GM18868 (cell line): ENCODE data around the gene OR5H6.
"Not testable (repeated sequence)": the region's sequence is repeated elsewhere in the genome, so short reads cannot be mapped to it uniquely, and the experiment has no call there.

Experiments used
- ATAC-seq: cut with Tn5 transposase; IDR thresholded peaks from one replicate; pipeline ENCODE4 v1.9.1; 2021; ENCODE audit warnings: mild to moderate bottlenecking, moderate library complexity; ENCODE audit not compliant: unreplicated experiment

OR5H6 gene

DNA sequence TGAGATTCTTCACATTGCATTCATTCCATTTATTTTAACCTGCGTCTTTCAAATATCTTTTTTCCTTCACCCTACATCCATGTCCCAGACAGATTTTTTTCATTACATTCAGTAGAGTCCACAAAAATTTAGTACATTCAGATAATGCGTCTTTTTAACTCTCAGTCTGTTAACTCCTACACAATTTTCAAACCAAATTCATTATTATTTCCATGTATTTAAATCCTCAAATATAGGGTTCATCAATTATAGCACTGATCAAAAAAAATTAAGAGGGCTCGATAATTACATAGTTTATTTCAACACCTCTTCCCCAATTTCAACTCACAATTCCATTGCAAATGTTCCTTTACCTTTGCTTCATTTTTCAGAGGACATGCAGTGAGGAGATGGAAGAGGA lies at the start of gene OR5H6:
Gene OR5H6, plus strand, starts transcription at position 301 of the 400 bp plus-strand sequence. Its CDS starts 89 bp downstream, at position 390.
- ATAC-seq = no peak

- no peak for ATAC-seq
Observed at GRCh38 chr3:98215051-98215450, 49.0 kb upstream of the OR5H6 start.

GRCh38 chr3:98223907-98224672 lies 40.0 kb upstream of the OR5H6 start:
- ATAC-seq = peak; percentile 48

GRCh38 chr3:98232489-98232888 lies 31.6 kb upstream of the OR5H6 start:
- ATAC-seq = no peak

DNA sequence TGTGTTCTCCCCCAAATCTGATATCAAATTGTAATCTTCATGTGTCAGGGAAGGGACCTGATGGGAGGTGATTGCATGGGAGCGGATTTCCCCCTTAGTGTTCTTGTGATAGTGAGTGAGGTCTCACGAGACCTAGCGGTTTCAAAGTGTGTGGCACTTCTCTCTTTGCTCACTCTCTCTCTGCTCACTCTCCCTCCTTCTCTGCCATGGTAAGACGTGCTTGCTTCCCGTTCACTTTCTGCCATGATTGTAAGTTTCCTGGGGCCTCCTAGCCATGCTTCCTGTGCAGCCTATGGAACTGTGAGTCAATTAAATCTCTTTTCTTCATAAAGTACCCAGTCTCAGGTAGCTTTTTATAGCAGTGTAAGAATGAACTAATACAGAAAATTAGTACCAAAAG lies 30.6 kb upstream of the OR5H6 start:
- peak; percentile 79 for ATAC-seq

DNA sequence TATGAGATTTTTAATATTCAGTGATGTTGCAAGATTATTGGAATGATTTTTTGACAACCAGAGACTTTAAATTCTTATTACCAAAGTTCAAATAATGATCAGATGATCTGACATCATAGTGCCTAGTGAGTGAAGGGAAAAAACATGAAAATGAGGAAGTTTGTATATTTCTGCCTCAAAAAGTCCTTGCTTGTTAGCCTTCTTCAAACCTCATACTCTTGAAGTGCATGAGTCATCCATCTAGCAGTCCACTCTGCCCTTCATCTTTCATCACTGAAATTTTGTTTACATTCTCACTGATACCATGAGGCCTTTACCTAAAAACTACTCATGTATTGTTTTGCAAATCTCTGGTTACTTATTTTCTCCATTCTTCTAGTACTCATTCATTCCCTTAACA lies 23.9 kb upstream of the OR5H6 start:
- ATAC-seq = peak; percentile 89

- ATAC-seq = no peak
Observed at GRCh38 chr3:98242155-98242554, 21.9 kb upstream of the OR5H6 start.

DNA sequence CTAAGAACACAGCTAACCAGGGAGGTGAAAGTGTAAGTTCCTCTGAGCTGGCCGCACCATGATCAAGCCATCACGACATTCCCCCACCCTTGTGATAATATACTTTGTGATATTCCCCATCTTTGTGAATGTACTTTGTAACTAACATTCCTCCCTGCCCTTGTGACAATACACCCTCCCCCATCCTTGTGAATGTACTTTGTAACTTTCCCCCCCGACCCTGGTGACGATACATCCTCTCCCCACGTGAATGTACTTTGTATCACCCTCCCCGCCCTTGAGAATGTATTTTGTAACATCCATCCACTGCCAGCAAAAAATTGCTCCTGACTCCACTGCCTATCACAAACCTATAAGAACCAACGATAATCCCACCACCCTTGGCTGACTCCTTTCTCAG lies 20.2 kb upstream of the OR5H6 start:
- ATAC-seq = no peak

DNA sequence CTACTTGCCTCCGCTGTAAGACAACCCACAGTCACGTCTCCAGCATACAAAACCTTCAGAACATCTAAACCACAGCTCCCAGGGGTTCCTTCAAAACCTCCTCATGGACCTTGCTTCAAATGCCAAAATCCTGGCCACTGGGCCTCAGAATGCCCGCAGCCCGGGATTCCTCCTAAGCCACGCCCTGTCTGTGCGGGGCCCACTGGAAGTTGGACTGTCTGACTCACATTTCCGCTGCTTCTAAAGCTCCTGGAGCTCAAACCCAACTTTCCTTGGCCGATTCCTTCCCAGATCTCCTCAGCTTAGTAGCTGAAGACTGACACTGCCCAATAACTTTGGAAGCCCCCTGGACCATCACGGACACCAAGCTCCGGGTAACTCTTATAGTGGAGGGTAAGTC lies 17.9 kb upstream of the OR5H6 start:
- ATAC-seq = no peak

- ATAC-seq = not testable (repeated sequence)
Observed at GRCh38 chr3:98256026-98256425, 8.0 kb upstream of the OR5H6 start.

DNA sequence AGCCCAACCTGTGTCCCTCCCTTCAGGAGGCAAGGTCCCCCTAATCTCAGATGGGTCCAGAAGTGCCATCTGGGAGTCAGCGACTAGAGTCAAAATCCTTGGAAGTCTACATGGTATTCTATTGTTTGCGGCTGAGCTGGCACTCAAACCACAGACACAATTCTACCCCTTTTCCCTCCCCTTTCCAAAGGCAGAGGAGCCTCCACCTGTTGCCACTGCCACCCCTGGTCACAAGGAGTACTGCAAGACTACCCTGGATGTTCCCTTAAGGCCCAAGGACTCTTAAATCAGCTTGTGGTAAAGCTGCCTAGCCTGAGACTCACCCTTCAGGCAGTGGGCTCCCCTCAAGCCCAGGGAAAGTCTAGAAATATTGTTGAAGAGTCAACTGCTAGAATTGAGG lies 4.3 kb upstream of the OR5H6 start:
- peak; percentile 69 for ATAC-seq

DNA sequence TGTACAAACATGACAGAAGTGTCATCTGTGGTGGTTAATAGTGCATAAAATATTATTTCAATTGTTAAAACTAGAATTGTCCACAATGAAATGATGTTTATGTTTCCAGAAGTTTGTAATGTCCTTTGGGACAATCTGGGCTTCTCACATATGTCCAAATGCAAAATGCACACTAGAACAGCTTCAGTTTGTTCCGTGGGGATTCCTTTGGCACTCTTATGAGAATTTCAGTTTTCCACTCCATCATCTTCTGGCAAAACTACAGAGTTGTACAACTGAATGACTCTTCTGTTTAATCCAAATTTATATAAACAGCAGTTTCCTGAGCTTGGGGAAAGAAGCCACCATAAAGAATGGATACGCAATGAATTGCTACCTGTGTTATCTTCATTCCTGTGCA lies 2.0 kb upstream of the OR5H6 start:
- ATAC-seq = no peak

- no peak for ATAC-seq
Observed at GRCh38 chr3:98269846-98270245, 5.8 kb downstream of the OR5H6 start.

- ATAC-seq = no peak
Observed at GRCh38 chr3:98272126-98272525, 8.1 kb downstream of the OR5H6 start.

DNA sequence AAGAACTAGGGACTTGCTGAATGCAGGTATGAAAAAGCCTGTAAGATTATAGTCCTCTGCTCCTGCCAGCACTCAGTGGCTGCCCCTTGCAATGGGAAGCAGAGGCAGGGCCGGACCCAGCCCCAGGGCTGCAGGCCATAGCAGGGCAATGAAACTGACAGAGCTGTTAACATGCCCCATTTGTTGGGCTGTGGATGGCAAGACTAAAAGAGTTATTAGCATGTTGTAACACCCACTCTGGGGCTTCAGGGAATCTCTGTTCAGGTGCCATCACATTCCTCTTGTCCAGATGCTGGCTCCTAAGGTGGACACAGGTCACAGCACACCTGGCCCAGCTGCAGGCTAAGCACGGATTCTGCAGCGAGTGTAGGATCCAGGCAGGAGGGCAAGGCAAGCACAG lies 10.9 kb downstream of the OR5H6 start:
- ATAC-seq = no peak

- ATAC-seq = no peak
Observed at GRCh38 chr3:98282205-98282604, 18.2 kb downstream of the OR5H6 start, which contains the start of gene OR5H2. OR5H2 (plus strand) TSS chr3:98282505; CDS start chr3:98282903, 398 bp downstream.

GRCh38 chr3:98290916-98291315 lies 26.9 kb downstream of the OR5H6 start:
- no peak for ATAC-seq

GRCh38 chr3:98291332-98291957 lies 27.4 kb downstream of the OR5H6 start:
- no peak for ATAC-seq
